NCI-H510A (cell line): Measurements from ENCODE around the gene TIMP2.

Source experiments
- DNase-seq: peaks from one replicate; lab custom pipeline; 2025; lab: John Stamatoyannopoulos, UW

TIMP2 gene

GRCh38 chr17:78865682-78866390 is 59.4 kb downstream of the TIMP2 start:
- DNase-seq: no peak

- no peak for DNase-seq
Measured at GRCh38 chr17:78864117-78864516, 61.1 kb downstream of the TIMP2 start.

GRCh38 chr17:78862073-78863023 is 62.8 kb downstream of the TIMP2 start:
- no peak for DNase-seq

- DNase-seq: no peak
Measured at GRCh38 chr17:78861229-78861628, 64.0 kb downstream of the TIMP2 start.

GRCh38 chr17:78859051-78859450 is 66.1 kb downstream of the TIMP2 start:
- no peak for DNase-seq

- no peak for DNase-seq
Measured at GRCh38 chr17:78857266-78857665, 67.9 kb downstream of the TIMP2 start.

GRCh38 chr17:78855561-78856165 is 69.5 kb downstream of the TIMP2 start:
- no peak for DNase-seq

- no peak for DNase-seq
Measured at GRCh38 chr17:78854508-78854907, 70.7 kb downstream of the TIMP2 start.

- DNase-seq: no peak
Measured at GRCh38 chr17:78853926-78854394, 71.2 kb downstream of the TIMP2 start.

- DNase-seq: no peak
Measured at GRCh38 chr17:78852709-78853121, 72.5 kb downstream of the TIMP2 start.

GRCh38 chr17:78849026-78849425 is 76.2 kb downstream of the TIMP2 start:
- no peak for DNase-seq

- DNase-seq: no peak
Measured at GRCh38 chr17:78847052-78847451, 78.1 kb downstream of the TIMP2 start.

GRCh38 chr17:78844301-78845005 is 80.7 kb downstream of the TIMP2 start:
- no peak for DNase-seq

- peak; percentile 46 for DNase-seq
Measured at GRCh38 chr17:78842881-78843565, 82.2 kb downstream of the TIMP2 start.

- DNase-seq: peak; percentile 98
Measured at GRCh38 chr17:78840780-78841611, 84.2 kb downstream of the TIMP2 start, which contains the start of gene USP36. Gene USP36 (minus strand): TSS chr17:78840814. CDS start chr17:78836363, 4,451 bp downstream.

GRCh38 chr17:78840530-78840779 is 84.7 kb downstream of the TIMP2 start:
- DNase-seq: no peak

- no peak for DNase-seq
Measured at GRCh38 chr17:78839762-78840529, 85.2 kb downstream of the TIMP2 start.

GRCh38 chr17:78839235-78839761 is 85.9 kb downstream of the TIMP2 start:
- no peak for DNase-seq

GRCh38 chr17:78838574-78839005 is 86.6 kb downstream of the TIMP2 start:
- peak; percentile 52 for DNase-seq
